ENCODE measurements around the gene MLXIP. TPM values are rescaled to one million over a fixed set of nuclear protein-coding genes. Genes with fewer than 3 reads are reported as not detected.

Gene MLXIP
- total RNA-seq, 4 donors from 2014 or later, result 19.8 to 37.1 (median 21.4) TPM

DNA sequence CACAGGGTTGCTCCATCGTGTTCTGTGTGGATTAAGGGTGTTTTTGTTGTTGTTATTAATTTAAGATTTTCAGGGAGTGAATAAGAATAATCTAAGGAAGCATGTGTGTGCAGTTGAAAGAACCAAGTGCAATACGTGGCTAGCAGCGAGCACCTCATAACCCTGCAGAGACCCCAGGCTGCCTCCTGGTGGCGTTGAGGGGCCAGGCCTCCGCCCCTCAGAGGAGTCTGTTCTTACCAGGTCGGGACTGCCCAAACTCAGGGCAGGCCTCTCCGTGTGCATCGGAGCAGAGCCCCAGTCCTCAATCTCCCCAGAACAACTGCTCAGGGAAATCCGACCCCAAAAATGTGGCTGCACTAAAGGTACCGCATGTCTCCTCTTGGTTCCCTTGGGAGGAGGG lies 58.7 kb downstream of the MLXIP start:
- no peak for TF ChIP-seq CTCF (IDR thresholded peaks at IDR 0.05; ENCODE audit: low read depth)

- no peak for TF ChIP-seq CTCF (IDR thresholded peaks at IDR 0.05; ENCODE audit: low read depth)
These were observed 59.1 kb downstream of the MLXIP start for GRCh38 chr12:122137681-122138080.

DNA sequence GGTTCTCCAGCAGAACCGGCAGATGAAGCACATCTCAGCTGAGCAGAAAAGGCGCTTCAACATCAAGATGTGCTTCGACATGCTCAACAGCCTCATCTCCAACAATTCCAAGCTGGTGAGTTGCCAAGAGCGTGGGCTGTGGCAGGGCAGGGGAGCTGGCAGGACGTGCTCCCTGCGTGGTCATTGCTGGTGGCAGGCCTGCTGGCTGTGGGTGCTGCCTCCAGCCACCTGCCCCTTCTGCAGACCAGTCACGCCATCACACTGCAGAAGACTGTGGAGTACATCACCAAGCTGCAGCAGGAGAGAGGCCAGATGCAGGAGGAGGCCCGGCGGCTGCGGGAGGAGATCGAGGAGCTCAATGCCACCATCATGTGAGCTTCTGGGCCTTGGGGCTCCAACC lies 59.6 kb downstream of the MLXIP start:
- TF ChIP-seq CTCF (IDR thresholded peaks at IDR 0.05; ENCODE audit: low read depth), result no peak

DNA sequence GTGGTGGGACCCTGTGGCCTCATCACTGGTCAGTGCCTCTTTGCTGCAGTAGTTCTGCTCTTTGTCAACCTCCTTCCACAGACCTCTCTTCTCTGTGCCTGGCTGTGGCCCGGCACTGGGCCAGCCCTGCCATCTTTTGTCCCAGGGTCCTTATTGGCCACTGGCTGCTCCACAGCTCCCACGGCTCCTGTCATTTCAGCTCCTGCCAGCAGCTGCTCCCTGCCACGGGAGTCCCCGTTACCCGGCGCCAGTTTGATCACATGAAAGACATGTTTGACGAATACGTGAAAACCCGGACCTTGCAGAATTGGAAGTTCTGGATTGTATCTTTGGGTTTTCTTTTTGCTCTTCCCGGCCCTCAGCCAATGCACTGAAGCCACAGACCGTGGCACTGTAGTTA lies 60.1 kb downstream of the MLXIP start:
- no peak for TF ChIP-seq CTCF (IDR thresholded peaks at IDR 0.05; ENCODE audit: low read depth)

GRCh38 chr12:122139266-122139665 lies 60.7 kb downstream of the MLXIP start:
- no peak for TF ChIP-seq CTCF (IDR thresholded peaks at IDR 0.05; ENCODE audit: low read depth)

GRCh38 chr12:122139941-122140340 lies 61.4 kb downstream of the MLXIP start:
- no peak for TF ChIP-seq CTCF (IDR thresholded peaks at IDR 0.05; ENCODE audit: low read depth)

DNA sequence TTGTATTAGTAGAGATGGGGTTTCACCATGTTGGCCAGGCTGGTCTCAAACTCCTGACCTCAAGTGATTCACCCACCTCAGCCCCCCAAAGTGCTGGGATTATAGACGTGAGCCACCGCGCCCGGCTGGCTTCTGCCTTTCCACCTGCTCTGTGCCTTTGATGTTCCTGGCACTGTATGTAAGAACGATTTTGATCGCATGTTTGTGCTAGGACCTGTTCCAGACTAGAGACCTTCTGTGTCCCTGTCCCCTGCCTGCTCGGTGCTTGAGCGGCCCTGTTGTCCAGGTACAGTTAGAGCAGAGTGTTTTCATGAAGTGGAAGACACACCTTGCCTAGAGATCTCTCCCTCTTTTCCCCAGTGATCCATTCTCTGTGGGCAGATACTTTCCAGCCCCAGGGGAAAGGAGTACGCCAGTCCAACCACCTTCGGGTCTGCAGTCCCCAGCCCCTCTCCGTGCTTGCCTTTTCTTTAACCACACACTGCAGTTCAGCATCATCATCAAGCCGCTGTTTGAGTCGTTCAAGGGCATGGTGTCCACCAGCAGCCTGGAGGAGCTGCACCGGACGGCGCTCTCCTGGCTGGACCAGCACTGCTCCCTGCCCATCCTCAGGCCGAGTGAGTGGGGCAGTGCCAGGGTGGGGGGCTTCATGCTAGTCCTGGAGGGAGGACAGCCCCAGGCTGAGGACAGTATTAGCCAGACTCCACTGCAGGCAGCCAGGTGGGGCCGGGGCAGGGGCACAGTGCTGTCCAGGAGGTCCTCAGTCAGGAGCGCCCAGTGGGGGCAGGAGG lies 62.1 kb downstream of the MLXIP start:
- no peak for TF ChIP-seq CTCF (IDR thresholded peaks at IDR 0.05; ENCODE audit: low read depth)
